ENCODE data around the gene ZBTB32. TPM values are rescaled to one million over a fixed set of nuclear protein-coding genes. Genes with fewer than 3 reads are reported as not detected.

Gene ZBTB32
- total and polyA plus RNA-seq, 2 experiments from 2014 or later, result 0.65 TPM; not detected in 1

GRCh38 chr19:35716801-35717664 is 12.7 kb downstream of the ZBTB32 start:
- H3K9me3 Mint-ChIP-seq, result no peaks in the 10 kb centered on the region; the same call in 2 of the 3 replicates
- H3K79me2 ChIP-seq (replicated peaks; ENCODE audit: insufficient read depth), result peaks cover 21% of the 10 kb centered on the region
- H3K36me3 ChIP-seq (ENCODE audit: insufficient read depth), result no peaks in the 10 kb centered on the region
- H2AFZ ChIP-seq, result peak overlapping the region; percentile 88
- H3K27ac ChIP-seq (ENCODE audit: low read depth), result peak overlapping the region; percentile 94
- TF ChIP-seq NANOG (IDR thresholded peaks at IDR 0.05; ENCODE audit: borderline replicate concordance), result no peak
- no peak for TF ChIP-seq EZH2 (IDR thresholded peaks at IDR 0.05; ENCODE audit: low read depth, unreplicated experiment)
- no peak for TF ChIP-seq JUNB (IDR thresholded peaks at IDR 0.05; ENCODE audit: unreplicated experiment)
- peak; percentile 70 for TF ChIP-seq CREB1 (CRISPR knock-in tag; IDR thresholded peaks at IDR 0.05; ENCODE audit: low read depth)
- no peak for TF ChIP-seq ZNF331 (CRISPR knock-in tag; IDR thresholded peaks at IDR 0.05; ENCODE audit: low read depth)
- TF ChIP-seq CTCF (conservative IDR thresholded peaks at IDR 0.05; ENCODE audit: low read depth in 2 of 2), result peak; percentile 72 to 82; a peak in 3 of 4 replicates
- TF ChIP-seq POLR2AphosphoS5 (IDR thresholded peaks at IDR 0.05; ENCODE audit: low read depth), result peak; percentile 63
- TF ChIP-seq EZH2phosphoT487 (IDR thresholded peaks at IDR 0.05; ENCODE audit: unreplicated experiment), result no peak
- TF ChIP-seq STAT1 (IDR thresholded peaks at IDR 0.05; ENCODE audit: unreplicated experiment), result no peak
- TF ChIP-seq ZNF114 (CRISPR knock-in tag; IDR thresholded peaks at IDR 0.05), result no peak
- peak; percentile 99 for TF ChIP-seq ETS1 (IDR thresholded peaks at IDR 0.05)
- TF ChIP-seq REST (IDR thresholded peaks at IDR 0.05; ENCODE audit: unreplicated experiment), result no peak
- no peak for TF ChIP-seq ZNF462 (CRISPR knock-in tag; IDR thresholded peaks at IDR 0.05)
- peak overlapping the region; percentile 88 for H3K4me3 Mint-ChIP-seq
- peaks cover 43% of the 10 kb centered on the region for H3K4me1 Mint-ChIP-seq
- H3K4me1 ChIP-seq (ENCODE audit: insufficient read depth), result peaks cover 36% of the 10 kb centered on the region
- peaks cover 29% of the 10 kb centered on the region for H3K27me3 Mint-ChIP-seq (ENCODE audit: insufficient read depth, low read depth, poor library complexity)
- H3F3A ChIP-seq (replicated peaks; ENCODE audit: low read depth), result peaks cover 10% of the 10 kb centered on the region; the same call in 1 of the 2 replicates
- DNase-seq (ENCODE audit: low spot score) (peak; percentile 99), ATAC-seq (peak; percentile 74)
- peaks cover 11% of the 10 kb centered on the region for H4K20me1 ChIP-seq (replicated peaks; ENCODE audit: insufficient read depth)
- peak overlapping the region; percentile 97 for H3K27ac Mint-ChIP-seq
- H3K4me2 ChIP-seq, result peak overlapping the region; percentile 99
- H3K9me2 ChIP-seq (ENCODE audit: insufficient read depth), result no peaks in the 10 kb centered on the region
- no peaks in the 10 kb centered on the region for H3K27me3 ChIP-seq (ENCODE audit: insufficient read depth)
- peak overlapping the region; percentile 85 for H3K4me3 ChIP-seq
- peaks cover 18% of the 10 kb centered on the region for H3K36me3 Mint-ChIP-seq (ENCODE audit: low read depth)
